Mammary epithelial cell (primary cell): Measurements from ENCODE around the gene MRPS12.

ENCODE experiments used
- CTCF ChIP-seq, 2 donors: IDR thresholded peaks in 1 of 2; conservative IDR thresholded peaks in 1 of 2; 2 replicates each; pipeline ENCODE4 v1.5.1; 2011 to 2012; ENCODE audit warnings: inconsistent platforms in 2 of 2, low read length in 2 of 2, mild to moderate bottlenecking in 2 of 2, control low read depth in 1 of 2, low read depth in 1 of 2; ENCODE audit not compliant: insufficient read depth in 1 of 2; ENCODE audit errors: extremely low read depth in 1 of 2
- EZH2 ChIP-seq: IDR thresholded peaks from 2 replicates; pipeline ENCODE4 v1.6.1; 2012; ENCODE audit warnings: low read length, inconsistent platforms, borderline replicate concordance

GRCh38 chr19:38924388-38924787 lies 6.4 kb upstream of the MRPS12 start:
- TF ChIP-seq CTCF (conservative IDR thresholded peaks at IDR 0.05 in 1 of 2, IDR thresholded peaks at IDR 0.05 in 1 of 2; ENCODE audit: extremely low read depth in 1 of 2, insufficient read depth in 1 of 2, low read depth in 1 of 2, low read length in 2 of 2) (no peak), EZH2 (no peak)
